Limb (tissue), 2 donors: ENCODE measurements around the gene PAFAH1B1.
"Not testable (repeated sequence)": the region's sequence is repeated elsewhere in the genome, so short reads cannot be mapped to it uniquely, and the experiment has no call there.

ENCODE experiments used
- DNase-seq, 2 donors: peaks; one replicate each; pipeline ENCODE4 v3.0.0-alpha.2; 2016; ENCODE audit errors: extremely low spot score in 2 of 2

PAFAH1B1 gene

DNA sequence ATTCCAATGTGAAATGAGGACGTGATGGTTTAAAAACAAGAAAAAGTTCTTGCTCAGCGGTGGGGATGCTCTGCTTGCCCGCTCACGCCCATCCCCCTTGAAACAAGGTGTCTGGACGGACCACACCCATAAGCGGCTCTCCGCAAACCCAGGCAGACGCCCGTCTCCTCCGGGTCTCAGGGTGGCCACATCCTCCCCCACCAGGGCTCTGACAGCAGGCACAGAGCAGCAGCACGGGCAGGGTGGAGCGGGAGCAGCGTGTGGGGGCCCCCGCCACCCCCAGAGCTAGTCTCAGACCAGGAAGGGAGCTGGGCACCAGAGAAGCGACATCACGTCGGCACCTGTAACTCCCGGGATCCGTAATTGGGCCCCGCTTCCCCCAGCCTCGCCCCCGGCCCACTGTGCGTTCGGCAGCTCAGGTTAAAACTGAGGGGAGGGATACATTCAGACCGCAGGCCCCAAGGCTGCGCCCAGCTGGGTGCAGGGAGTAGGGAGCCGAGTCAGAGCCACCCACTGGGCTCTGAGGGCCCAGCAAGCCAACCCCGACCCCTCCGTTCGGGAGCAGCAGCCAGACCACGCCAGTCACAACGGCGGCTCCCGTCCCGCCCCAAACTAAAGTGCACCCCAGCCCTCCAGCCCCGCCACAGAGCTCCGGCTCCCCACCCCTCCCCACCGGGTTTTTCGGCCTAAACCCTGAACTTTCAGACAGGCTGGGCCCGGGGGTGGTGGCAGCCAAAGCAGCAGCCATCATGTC, 96.1 kb downstream of the PAFAH1B1 start:
- DNase-seq = peak in 1 of 2 donors; percentile 45

DNA sequence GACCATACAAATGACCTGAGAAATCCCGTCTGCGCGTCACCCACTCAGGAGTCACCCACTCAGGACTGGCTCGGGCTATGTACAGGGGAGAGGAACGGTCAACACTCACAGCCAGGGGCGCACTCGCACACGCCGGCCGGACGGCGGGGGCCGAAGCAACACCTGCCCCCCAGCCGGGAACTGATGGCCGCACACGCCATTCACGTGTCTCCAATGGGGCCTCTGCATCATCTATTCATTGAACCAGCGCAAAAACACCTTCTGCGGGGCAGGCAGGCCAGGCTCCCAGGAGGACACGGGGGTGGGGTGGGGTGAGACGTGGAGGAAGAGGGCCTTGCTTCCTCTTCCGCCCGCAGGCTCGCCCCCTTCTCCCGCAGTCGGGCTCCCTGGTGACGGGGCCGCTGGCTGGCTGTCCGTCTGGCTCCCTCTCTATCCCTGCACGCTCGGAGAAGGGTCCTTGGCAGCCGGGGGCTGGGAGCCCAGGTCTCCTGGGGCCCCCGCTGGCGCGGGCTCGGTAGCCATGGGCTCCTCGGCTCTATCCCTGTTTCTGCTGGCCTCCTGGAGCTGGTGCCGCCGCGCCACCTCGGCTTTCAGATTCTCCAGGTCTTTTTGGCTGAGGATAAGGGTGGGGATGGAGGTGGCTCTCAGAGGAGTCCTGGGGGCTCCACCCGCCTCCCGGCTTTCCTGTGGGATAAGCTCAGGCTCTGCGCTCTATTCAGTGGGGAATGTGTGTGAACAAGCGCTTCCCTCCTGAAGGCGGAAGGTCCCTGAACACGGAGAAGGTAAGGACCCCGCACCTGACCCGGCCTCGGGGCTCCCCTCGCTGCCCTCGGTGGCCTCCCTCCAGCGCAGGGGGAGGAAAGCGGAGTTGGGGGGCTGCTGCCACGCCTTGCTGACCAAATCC, 97.0 kb downstream of the PAFAH1B1 start:
- peak in 1 of 2 donors; percentile 39 for DNase-seq

DNA sequence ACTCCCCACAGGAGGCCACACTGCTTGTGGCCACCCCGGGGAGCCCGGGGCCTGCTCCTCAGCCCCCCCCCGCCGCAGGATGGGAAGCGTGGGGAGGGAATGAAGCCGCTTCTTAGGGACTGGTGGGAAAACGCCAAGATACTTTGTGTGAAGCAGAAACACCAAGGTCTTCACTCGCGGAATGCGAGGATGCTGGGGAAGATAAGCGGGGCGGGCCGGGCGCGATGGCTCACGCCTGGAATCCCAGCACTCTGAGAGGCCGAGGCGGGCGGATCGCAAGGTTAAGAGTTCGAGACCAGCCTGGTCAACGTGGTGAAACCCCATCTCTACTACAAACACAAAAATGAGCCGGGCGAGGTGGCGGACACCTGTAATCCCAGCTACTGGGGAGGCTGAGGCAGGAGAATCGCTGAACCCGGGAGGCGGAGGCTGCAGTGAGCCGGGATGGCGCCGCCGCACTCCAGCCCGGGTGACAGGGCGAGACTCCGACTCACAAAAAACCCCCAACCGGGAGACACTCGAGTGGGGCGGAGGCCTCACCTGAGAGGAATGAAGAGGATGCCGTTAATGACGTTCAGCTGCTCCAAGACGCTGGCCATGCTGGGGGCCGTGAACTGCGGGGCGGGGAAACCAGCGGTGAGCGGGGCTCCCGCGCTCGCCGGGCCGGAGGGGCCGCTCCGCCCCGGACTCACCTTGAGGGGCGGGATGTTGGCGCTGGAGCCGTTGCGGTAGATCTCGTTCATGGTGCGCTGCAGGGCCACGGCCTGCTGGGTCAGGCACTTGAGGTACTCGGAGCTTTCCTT, 97.8 kb downstream of the PAFAH1B1 start:
- DNase-seq = no peak

DNA sequence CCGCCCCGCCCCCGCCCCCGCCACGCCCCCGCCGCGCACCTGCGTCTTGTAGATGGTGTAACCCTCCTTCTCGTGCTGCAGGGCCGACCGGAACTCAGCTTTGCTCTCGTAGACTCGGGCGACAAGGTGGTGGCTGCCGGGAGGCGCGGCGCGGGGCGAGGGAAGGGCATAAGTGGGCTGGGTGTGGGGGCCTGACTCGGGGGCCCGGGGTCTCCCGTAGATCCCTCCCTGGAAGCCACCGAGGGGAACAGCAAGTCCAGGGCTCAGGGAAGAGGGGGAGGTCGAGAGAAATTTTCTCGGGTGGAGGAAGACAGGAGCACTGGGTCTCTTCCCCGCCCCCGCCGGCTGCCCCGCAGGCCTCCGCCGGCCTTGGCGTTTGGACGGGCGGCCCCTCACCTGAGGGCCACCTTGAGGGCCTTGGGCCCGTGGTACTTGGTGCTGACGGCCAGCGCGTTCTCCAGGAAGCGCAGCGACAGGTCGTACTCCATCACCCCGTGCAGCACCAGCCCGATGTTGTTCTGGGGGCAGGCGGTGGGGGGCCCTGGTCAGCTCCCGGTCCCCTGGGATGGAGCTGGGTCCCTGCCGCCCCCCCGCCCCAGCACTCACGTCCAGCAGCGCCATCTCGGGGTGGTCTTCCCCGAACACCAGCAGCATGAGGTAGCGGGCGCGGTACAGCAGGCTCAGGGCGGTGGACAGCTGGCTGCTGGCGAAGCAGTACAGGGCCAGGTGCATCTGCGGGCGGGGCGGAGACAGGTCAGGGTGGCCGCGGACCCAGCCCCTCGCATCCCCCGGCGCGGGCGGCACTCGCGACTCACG, 98.7 kb downstream of the PAFAH1B1 start:
- no peak for DNase-seq

DNA sequence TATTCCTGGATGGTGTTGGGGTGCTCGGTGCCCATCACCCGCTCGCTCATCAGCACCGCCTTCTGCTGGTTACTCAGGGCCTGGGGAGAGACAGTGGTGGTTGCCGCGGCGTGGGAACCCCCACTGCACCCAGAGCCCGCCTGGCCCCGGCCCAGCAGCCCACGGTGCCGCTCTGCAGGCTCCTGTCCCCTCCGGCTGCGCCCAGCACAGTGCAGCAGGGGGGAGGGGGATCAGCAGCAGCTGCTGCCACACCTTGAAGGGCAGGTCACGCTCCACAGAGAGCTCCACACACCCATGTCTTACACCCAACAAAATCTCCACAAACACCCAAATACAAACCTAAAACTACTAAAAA, 99.3 kb downstream of the PAFAH1B1 start:
- no peak for DNase-seq

DNA sequence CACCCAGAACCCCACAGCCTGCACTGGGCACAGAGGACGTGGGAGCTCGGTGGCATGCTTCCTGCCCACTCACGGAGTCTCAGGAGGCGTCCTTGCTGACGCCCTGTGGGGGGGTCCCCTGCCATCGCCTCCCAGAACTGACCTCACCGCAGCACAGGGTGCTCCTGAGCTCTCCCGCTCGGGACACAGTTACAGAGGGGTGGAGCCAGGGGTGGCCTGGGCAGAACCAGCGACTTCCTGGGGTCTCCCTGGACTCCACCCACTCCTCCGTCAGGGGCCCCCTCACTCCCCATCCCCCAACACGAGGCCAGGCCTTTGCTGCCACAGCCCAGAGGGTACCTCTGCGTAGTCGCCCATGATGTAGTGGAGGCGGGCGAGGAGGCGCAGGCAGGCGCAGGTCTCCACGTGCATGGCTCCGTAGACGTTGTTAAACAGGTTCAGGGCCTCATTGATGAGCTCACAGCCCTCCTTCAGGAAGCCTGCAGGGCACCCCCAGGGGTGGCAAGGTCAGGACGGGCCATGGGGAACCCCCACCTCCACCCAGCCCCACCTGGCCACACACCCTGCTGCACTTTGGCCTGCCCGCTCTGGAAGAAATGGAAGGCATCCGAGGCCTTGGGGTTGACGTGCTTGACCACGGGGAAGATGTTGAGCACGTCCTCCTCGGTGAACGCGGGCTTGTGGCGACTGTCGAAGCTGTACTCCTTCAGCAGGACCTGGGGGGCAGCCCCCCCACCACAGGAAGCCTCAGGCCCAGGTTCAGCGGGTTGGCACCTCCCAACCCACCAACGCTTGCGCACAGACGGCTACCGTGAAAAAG, 100.3 kb downstream of the PAFAH1B1 start:
- DNase-seq = no peak

DNA sequence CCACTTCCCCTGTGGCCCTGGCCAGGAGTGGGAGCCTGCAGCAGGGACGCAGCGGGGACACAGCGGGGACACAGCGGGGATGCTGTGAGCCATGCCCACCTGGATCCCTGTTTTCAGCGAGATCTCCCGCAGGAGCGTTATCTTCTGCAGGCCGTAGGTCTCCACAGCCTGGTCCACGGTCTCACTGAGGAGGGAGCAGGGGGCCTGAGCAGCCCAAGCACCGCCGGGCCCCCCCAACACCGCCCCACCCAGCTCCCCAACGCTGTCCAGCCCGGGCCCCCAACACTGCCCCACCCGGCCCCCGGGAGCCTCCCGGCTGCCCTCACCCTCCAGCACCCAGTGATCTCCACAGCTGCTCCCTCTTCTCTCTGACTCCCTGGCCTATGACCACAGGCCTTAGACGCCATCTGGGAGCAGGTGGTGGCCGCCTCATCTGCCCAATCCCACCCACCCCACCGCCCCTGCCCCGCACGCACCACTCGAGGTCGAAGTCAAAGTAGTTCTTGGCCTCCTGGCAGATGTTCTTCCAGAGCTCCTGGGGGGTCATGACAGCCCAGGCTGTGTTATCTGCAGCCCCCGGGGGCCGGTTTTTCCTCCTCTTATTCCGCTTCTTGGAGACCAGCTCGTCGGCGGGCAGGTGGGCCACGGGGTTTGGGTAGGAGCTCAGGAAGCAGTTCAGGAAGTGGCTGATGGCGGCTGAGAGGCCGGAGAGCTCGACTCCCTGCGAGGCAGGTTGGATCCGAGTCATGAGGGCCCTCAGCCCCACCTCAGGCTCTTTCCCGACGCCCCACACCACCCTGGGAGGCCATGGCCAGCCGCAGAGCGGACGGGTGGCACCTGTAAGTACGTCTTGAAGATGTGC, 101.2 kb downstream of the PAFAH1B1 start:
- peak in 1 of 2 donors; percentile 22 for DNase-seq

DNA sequence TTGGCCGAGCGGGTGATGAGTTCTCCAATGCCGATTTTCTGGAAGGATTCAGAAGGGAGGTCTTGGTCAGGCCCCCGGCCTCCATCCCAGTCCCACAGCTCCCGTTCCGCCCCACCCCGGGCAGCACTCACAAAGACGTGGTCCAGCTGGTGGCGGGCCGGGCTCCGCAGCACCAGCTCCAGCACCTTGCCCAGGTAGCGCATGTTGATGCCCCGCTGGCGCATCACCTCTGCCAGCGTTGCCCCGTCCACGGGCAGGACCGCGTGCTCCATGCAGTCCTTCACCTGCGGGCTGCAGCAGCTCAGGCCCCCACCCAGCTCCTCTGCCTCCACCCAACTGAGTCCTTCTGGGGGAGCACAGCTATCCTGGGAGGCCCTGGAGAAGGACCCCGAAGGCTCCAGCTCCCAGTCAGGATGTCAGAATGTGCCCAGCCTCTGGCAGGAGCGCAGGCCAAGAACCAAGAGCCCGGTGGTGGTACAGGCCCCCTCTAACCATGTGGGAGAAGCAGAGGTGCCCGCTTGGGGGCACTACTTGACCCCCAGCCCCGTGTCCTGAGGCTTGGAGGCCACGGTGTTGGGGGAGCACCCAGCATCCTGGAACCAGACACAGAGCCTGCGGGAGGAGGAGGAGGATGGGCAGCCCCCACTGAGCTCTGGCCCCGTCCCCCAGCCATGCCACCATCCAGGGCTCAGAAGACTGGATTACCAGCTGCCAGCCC, 101.9 kb downstream of the PAFAH1B1 start:
- DNase-seq = peak in 1 of 2 donors; percentile 21

DNA sequence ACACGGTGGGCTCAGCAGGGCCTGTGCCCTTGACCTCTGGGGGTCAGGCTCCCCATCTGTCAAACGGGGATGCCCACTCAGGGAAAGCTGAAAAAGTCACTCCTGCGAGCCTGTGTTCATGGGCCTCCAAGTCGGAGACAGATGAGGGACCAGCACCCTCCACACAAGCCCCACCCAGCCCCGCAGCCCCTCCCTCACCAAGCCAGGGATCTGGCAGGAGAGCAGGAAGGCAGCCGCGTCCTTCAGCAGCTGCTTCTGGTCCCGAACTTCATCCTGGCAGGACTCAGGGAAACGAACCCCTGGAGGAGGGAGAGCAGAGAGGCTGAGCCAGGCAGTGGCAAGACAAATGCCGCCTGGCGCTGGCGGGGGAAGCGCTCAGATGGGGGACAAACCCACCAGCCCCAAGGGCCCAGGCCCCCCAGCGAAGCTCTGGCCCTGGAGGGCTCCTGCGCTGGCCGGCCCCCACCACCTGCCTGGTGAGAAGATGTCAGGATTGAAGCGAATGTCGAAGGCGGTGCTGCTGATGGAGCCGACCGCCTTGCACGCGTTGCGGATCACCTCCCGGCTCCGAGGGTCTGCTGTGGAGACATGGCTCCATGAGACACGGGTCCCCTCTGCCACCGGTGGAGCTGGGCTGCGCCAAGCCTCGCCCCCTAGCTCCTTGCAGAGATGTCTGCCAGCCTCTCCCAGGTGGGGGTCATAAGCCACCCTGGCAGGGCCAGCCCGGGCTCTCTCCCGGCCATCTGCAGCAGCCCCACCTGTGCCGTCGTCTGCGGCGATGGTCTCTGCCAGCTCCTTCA, 102.7 kb downstream of the PAFAH1B1 start:
- peak in 1 of 2 donors; percentile 23 for DNase-seq

DNA sequence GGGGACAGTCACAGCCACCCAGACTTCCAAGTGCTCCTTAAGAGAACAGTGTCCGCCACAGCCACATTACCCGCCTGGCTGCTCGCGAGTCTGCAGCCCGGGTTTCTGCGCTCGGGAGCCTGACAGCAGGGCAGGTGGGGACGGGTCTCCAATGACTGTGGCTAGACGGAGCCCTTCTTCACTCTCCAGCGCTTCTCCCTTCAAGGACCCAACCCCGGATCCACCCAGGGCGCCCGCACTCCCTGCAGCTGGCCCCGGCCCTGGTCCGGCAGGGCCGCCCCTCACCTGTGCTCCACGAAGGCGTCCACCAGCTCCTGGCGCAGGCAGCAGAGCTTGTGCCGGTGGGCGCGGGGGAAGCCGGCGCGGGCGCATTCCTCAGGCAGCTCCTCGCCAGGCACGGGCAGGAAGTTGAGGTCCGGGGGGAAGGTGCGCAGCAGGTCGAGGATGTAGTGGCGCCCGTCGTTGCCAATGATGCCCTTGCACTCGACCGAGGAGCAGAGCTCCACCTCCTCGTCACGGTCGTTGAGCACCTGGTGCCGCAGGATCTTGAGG, 104.2 kb downstream of the PAFAH1B1 start:
- peak in 1 of 2 donors; percentile 14 for DNase-seq

DNA sequence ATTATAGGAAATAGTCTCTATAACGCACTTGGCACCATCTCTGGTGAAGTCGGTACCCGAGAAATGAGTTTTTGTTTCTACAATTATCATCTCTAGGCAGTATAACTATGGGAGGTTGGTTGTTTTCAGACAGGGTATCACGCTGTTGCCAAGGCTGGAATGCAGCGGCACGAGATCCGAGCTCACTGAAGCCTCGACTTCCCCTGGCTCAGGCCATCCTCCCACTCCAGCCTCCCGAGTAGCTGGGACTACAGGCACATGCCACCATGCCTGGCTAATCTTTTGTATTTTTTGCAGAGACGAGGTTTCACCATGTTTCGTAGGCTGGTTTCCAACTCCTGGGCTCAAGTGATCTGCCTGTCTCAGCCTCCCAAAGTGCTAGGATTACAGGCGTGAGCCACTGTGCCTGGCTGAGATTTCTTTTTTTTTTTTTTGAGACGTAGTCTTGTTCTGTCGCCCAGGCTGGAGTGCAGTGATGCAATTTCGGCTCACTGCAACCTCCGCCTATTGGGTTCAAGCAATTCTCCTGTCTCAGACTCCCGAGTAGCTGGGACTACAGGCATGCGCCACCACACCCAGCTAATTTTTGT, 105.9 kb downstream of the PAFAH1B1 start:
- not testable (repeated sequence) for DNase-seq

DNA sequence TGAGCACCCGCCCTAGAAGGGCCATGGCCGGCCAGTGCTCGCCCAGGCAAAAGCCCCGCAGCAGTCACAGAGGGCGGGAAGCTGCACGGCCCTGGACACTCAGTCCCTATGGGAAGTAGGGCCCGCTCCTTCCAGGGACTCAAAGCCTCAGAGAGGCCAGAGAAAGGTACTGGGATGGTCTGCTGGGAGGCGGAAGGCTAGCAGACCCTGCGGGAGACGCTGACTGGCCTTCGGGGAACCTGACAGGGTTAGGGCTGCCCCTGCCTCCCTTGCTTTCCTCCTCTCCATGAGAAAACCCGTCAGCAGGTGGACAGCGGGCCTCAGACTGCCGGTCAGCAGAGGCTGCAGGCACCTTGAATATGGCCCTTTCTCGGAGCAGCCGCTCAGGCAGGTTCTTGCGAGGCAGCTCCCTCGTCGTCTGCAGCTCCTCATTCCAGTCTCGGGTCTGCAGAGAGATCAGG, 106.6 kb downstream of the PAFAH1B1 start:
- no peak for DNase-seq

DNA sequence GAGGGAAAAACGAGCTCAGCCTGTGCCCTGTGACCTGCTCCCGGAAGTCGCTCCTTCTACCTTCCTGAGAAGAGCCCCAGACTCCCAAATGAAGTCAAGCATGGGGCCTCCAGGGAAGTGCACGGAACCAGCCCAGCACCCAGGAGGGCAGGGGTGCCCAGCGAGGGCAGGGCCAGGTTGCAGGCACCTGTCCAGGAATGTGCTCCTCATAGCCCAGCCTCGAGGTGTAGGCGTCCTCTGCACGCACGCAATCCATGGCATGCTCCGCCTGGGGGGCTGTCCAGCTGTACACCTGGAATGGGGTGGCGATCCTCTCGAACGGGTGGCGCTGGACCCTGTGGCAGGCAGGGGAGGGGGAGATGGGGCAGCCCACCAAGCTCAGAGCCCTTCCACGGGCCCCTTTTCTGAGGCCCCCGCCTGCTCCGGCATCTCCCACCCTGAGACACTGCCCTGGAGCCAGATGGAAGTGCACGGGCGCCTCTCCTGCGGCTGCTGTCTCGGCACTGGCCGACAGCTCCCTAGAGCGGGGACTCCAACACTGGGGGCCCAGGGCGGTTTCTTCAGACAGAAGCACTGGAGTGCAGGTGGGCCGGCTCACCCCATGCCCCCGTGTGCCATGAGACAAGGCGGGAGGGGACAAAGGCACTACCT, 107.2 kb downstream of the PAFAH1B1 start:
- no peak for DNase-seq

DNA sequence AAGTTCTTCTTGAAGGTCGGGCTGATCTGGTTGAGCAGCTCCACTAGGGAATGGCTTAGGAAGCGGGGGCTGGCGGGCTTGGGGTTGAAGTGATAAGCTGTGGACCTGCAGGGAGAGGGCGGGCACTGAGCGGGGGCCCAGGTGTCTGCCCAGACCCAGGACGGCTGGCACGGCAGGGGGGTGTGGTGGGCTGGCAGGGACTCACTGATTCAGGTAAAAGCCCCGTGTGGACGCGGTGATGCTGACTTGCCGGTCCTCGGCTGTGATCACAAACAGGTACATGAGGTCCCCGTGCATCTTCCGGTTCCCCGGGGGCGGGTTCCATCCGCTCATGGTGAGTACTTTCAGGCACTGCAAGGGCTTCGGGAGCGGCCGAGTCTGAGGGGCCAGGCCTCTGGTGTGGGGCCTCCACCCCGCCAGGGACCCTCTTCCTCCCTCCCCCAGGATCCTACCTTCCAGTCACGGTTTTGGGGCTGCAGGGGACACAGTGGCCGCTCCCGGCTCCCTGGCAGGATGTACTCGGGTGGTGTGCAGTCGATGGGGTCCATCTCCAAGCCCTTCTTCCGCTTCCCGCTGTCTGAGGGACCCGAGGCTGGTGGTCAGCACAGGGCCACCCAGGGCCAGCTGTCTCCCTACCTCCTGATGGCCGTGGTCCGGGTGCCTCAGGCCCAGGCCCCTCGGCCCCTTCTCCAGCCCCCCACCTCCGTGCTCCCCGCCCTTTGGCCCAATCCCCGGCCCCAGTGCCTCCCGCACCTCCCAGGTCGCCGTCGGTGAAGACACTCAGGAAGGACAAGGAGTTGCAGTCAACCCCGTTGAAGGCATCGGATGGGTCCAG, 107.9 kb downstream of the PAFAH1B1 start:
- no peak for DNase-seq

DNA sequence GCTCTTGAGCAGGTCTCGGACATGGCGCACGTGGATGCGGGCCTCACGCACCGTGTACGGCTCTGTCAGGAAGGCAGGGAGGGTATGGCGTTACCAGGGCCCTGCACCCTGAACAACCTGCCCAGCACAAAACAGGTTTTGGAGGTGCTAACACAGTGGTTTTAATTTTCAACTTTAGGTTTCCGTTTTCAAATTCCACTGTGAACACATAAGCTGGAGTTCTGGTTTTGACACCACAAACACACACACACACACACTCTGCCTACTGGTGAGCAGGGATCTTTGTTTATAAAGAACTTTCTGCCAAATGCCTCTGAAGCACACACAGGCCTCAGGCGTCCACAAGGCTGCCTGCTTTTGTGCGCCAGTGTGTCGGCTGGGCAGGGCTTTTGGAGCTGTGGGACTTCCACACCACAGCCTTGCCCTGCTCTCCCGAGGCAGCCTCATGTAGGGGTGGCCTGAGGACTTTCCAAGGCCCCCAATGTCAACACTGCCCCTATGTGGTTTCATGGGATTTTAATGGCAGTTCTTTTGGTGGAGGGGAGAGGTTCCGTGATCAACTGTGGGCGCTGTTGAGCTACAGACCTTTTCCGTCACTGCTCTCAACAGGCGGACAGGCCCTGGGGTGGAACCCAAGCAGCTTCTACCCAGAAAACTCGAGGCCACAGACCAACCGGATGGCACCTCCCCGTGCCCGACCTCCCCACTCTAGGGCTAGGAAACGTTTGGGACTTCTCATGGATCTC, 108.7 kb downstream of the PAFAH1B1 start:
- DNase-seq = no peak
